Osteocyte (in vitro differentiated cells): Measurements from ENCODE around the gene UBALD2. TPM values are rescaled to one million over a fixed set of nuclear protein-coding genes. Genes with fewer than 3 reads are reported as not detected.
A peak's percentile ranks its signal among the peaks of the same experiment; 100 is the strongest.

ENCODE experiments used
- DNase-seq: peaks from one replicate; pipeline ENCODE4 v3.0.0; 2021; ENCODE audit warnings: mixed read lengths; ENCODE audit not compliant: unreplicated experiment; ENCODE audit errors: extremely low spot score
- H3K27ac Mint-ChIP-seq: one replicate; pipeline ENCODE4 v1.8.0; 2021; ENCODE audit warnings: mild to moderate bottlenecking, mixed read lengths; ENCODE audit not compliant: unreplicated experiment
- H3K27me3 Mint-ChIP-seq: one replicate; pipeline ENCODE4 v1.8.0; 2021; ENCODE audit warnings: mixed read lengths; ENCODE audit not compliant: unreplicated experiment
- H3K36me3 Mint-ChIP-seq: one replicate; pipeline ENCODE4 v1.8.0; 2021; ENCODE audit warnings: mixed read lengths; ENCODE audit not compliant: unreplicated experiment
- H3K4me1 Mint-ChIP-seq: one replicate; pipeline ENCODE4 v1.8.0; 2021; ENCODE audit warnings: mixed read lengths; ENCODE audit not compliant: unreplicated experiment
- H3K4me3 Mint-ChIP-seq: one replicate; pipeline ENCODE4 v1.8.0; 2021; ENCODE audit warnings: mild to moderate bottlenecking, moderate library complexity, mixed read lengths; ENCODE audit not compliant: unreplicated experiment
- H3K9me3 Mint-ChIP-seq: one replicate; pipeline ENCODE4 v1.8.0; 2021; ENCODE audit warnings: mixed read lengths; ENCODE audit not compliant: unreplicated experiment
- CTCF ChIP-seq: fragments of 200-600 bp; sonication (generic); IDR thresholded peaks from 2 replicates; pipeline ENCODE4 v1.5.0; 2021; ENCODE audit warnings: antibody characterized with exemption, mild to moderate bottlenecking, moderate library complexity
- total RNA-seq: library from RNA; stranded (reverse); gene quantifications from 2 replicates; pipeline ENCODE4 v1.2.1, GENCODE V29; 2021

UBALD2 gene
- total RNA-seq, 1 donor from 2014 or later, result 32.2 TPM

- Mint-ChIP-seq H3K9me3 (no peaks in the 10 kb centered on the region), H3K27ac (no peak overlapping the region), H3K36me3 (no peaks in the 10 kb centered on the region), H3K4me3 (no peak overlapping the region), H3K4me1 (peaks cover 9% of the 10 kb centered on the region), H3K27me3 (no peaks in the 10 kb centered on the region)
- TF ChIP-seq CTCF, result peak; percentile 98
- peak; percentile 95 for DNase-seq
Measured at GRCh38 chr17:76278952-76279741, 14.0 kb downstream of the UBALD2 start.

- H3K36me3 Mint-ChIP-seq, result no peaks in the 10 kb centered on the region
- H3K4me3 Mint-ChIP-seq, result no peak overlapping the region
- no peak for TF ChIP-seq CTCF
Measured at GRCh38 chr17:76279742-76280287, 14.7 kb downstream of the UBALD2 start.

GRCh38 chr17:76280650-76281049 lies 15.5 kb downstream of the UBALD2 start:
- H3K36me3 Mint-ChIP-seq, result no peaks in the 10 kb centered on the region
- H3K4me1 Mint-ChIP-seq, result peaks cover 9% of the 10 kb centered on the region
- H3K27ac Mint-ChIP-seq, result no peak overlapping the region
- no peak for DNase-seq
- TF ChIP-seq CTCF, result no peak
- H3K9me3 Mint-ChIP-seq, result no peaks in the 10 kb centered on the region
- no peaks in the 10 kb centered on the region for H3K27me3 Mint-ChIP-seq
- no peak overlapping the region for H3K4me3 Mint-ChIP-seq

More at GRCh38 chr17:76279742-76280287, 14.7 kb downstream of the UBALD2 start:
- Mint-ChIP-seq H3K9me3 (no peaks in the 10 kb centered on the region), H3K4me1 (peaks cover 9% of the 10 kb centered on the region), H3K27ac (no peak overlapping the region), H3K27me3 (no peaks in the 10 kb centered on the region)
- DNase-seq, result no peak

GRCh38 chr17:76281573-76282371 lies 16.6 kb downstream of the UBALD2 start:
- H3K27ac Mint-ChIP-seq, result no peak overlapping the region
- no peak for DNase-seq
- no peak overlapping the region for H3K4me3 Mint-ChIP-seq
- H3K27me3 Mint-ChIP-seq, result no peaks in the 10 kb centered on the region
- H3K4me1 Mint-ChIP-seq, result peaks cover 4% of the 10 kb centered on the region
- no peak for TF ChIP-seq CTCF
- no peaks in the 10 kb centered on the region for H3K9me3 Mint-ChIP-seq
- no peaks in the 10 kb centered on the region for H3K36me3 Mint-ChIP-seq

- H3K4me3 Mint-ChIP-seq, result no peak overlapping the region
- H3K27ac Mint-ChIP-seq, result no peak overlapping the region
- no peaks in the 10 kb centered on the region for H3K27me3 Mint-ChIP-seq
- TF ChIP-seq CTCF, result no peak
- no peak for DNase-seq
- H3K4me1 Mint-ChIP-seq, result no peaks in the 10 kb centered on the region
- no peaks in the 10 kb centered on the region for H3K9me3 Mint-ChIP-seq
- H3K36me3 Mint-ChIP-seq, result peaks cover 14% of the 10 kb centered on the region
Measured at GRCh38 chr17:76292567-76292966, 27.4 kb downstream of the UBALD2 start.
